Stimulated activated CD8-positive, alpha-beta memory T cell treated with anti-CD3 and anti-CD28 coated beads, Interleukin-4, amount 100 ng/mL, for 4 hours (primary cell): ENCODE data around the gene ZNF202.
"Not testable (repeated sequence)": the region's sequence is repeated elsewhere in the genome, so short reads cannot be mapped to it uniquely, and the experiment has no call there.

Experiments used
- DNase-seq, 2 donors: peaks; one replicate each; pipeline ENCODE4 v3.0.0-alpha.2; 2020; ENCODE audit warnings: low read depth in 2 of 2, low spot score in 1 of 2

The ZNF202 gene

DNA sequence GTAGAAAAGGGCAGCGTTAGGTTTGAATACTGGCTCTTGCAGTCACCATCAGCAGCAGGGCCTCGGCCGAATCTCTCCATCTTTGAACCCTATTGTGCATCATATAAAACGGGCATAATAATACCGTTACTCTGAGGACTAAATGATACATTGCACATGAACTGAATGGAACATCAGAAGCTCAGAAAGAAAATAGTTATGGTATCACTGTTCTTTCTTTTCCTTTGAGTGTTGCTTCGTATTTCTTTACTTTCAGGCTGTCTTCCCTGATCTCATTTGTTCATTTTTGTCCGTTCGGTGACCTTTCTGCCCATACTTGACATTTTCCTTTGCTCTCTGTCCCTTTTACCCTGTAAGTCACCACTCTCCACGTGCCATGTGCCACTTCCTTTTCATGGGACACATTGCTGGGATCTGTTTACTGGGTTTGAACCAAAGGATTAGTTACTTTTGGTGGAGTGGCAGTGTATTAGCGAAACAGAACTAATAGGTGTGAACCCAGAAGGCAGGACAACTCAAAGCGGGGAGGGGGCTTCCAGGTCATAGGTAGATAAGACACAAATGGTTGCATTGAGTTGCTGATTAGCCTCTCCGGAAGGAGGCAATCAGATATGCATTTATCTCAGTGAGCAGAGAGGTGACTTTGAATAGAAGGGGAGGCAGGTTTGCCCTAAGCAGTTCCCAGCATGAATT, 717 bp upstream of the ZNF202 start:
- DNase-seq = no peak

DNA sequence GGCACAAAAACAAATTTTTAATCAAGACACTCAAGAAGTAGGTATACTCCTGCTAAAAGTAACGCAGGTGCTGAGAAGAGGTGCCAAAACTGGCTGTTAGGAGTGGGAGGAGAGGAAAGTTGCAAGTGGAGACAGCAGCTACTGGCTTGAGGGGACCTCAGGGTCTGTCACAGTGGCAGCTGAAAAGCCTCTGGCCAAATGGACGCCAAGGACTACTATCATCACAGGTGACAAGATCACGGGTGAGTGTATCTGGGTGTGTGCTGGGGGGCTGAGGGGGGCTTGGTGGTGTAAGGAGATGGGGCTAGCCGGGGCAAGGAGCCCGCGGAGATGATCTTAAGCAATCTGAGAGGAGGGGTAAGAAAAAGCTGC, 687 bp downstream of the ZNF202 start:
- DNase-seq = no peak

DNA sequence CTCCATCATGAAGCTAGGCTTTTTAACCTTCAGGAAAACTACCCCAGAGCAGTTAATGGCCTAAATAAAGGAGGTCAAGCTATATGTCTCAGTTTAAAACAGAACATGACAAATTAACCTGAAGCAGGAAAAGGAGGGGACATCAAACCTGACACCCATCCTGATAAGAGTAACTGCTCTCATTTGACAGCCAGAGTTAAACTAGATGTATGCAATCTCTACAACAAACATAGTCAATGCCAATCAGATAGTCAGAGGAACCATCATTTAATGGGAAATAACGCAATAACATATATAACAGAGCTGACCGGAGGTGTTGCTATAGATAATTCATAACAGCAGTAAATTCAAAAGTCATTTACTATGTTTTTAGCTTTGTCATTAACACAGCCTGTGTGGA, 3.1 kb downstream of the ZNF202 start:
- no peak for DNase-seq

DNA sequence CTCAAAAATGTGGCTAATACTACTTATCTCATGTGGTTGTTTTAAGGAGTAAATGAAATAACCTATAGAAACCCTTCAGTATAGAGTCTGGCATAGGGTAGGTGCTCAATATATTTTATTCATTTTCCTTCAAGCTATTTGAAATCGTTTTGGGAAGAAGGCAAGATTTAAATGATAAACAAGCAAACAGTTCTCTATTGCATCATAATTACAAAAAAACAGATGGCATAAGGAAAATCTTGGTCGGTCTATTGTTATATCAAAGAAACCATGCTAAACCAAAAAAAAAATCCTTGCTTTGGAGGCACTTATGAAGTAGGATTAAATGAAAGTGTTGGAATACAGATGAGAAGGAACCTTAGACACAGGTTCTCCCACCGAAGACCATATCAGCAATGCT, 4.7 kb downstream of the ZNF202 start:
- DNase-seq = no peak

DNA sequence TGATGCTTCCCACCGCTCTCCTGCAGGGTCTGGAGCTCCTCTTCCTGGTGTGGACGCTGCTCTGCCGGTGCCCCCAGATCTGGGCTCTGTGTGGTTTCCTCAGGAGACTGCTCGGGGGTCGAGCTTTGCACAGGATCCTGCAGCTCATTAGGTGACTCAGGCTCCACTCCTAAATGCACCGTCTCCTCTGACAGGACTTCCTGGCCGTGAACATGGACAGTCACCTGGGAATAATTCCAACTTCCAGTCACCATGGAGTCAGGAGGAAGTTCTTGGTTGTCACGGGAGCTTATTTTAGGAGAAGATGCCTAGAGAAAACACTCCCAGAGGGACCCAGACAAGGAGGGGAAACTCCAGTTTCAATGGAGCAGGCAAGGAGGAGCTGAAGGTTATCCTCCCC, 11.9 kb downstream of the ZNF202 start:
- DNase-seq = no peak

DNA sequence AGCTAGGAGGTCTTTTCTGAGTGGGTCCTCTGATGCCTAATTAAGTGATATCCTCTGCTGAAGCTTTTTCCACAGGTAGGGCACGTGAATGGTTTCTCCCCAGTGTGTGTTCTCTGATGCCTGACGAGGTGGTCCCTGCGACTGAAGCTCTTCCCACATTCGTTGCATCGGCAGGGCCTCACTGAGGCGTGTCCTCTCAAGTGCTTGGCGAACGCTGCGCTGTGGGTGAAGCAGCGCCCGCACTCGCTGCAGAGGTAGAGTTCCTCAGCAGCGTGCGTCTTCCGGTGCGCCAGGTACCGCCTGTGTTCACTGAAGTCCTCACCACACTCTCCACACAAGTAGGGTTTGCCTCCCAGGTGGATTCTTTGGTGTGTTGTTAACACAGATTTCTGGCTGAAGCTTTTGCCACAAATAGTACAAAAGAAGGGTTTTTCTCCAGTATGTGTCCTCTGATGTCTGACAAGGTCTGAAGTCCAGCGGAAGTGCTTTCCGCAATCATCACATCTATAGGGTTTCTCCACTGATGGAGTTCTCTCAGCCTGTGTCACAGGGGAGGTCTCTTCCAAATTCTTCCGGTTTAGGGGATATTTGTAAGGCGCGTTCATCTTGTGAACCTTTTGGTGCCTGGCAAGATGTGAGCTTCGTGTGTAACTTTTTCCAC, 15.3 kb downstream of the ZNF202 start:
- DNase-seq = no peak

DNA sequence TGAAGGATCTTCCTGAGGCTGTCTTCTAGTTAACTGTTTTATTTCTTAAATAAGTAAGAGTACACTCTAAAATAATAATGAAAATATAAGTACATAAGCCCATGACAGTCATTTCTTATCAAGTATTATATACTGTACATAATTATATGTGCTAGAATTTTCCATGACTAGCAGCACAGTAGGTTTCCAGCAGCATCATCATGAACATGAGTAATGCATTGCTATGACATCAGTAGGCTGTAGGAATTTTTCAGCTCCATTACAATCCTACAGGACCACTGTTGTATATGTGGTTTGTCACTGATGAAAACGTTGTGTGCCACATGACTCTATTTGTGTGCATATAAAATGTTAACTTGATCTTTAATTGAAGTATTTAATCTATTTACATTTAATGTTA, 22.0 kb downstream of the ZNF202 start:
- DNase-seq = no peak

DNA sequence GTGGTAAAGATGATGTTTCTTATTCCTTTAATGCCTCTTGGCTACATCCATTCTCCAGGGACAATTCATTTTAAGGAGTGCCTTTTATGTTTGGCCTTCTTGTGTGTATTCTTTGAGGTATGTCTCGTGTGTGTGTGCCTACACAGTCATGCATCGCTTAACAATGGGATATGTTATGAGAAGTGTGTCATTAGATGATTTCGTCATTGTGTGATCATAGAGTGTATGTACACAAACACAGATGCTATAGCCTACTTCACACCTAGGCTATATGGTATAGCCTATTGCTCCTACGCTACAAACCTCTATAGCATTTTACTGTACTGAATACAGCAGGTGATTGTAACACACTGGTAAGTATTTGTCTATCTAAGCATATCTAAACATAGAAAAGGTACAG, 23.0 kb downstream of the ZNF202 start:
- DNase-seq = no peak

DNA sequence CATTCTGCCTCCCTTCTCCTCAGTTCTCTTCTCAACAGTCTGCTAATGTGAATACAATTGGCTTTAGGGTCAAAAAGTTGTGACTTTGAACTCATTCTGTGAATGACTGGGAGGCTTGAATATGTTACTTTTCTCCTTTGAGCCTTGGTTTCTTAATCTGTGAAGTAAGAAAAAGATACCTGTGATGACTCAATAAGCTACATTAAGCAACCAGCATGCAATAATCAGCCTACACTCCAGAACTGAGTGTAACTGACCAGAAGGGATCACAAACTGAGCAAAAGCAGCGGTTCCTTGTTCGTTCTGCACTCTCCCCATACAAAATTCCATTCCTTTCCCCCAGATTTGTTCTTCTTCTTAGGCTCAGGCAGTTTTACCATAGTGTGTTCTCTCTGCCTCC, 23.4 kb downstream of the ZNF202 start:
- no peak for DNase-seq

DNA sequence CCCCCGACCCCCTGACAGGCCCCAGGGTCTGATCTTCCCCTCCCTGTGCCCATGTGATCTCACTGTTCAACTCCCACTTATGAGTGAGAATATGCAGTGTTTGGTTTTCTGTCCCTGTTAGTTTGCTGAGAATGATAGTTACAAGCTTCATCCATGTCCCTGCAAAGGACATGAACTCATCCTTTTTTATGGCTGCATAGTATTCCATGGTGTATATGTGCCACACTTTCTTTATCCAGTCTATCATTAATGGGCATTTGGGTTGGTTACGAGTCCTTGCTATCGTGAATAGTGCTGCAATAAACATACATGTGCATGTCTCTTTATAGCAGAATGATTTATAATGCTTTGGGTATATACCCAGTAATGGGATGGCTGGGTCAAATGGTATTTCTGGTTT, 28.8 kb downstream of the ZNF202 start:
- not testable (repeated sequence) for DNase-seq

DNA sequence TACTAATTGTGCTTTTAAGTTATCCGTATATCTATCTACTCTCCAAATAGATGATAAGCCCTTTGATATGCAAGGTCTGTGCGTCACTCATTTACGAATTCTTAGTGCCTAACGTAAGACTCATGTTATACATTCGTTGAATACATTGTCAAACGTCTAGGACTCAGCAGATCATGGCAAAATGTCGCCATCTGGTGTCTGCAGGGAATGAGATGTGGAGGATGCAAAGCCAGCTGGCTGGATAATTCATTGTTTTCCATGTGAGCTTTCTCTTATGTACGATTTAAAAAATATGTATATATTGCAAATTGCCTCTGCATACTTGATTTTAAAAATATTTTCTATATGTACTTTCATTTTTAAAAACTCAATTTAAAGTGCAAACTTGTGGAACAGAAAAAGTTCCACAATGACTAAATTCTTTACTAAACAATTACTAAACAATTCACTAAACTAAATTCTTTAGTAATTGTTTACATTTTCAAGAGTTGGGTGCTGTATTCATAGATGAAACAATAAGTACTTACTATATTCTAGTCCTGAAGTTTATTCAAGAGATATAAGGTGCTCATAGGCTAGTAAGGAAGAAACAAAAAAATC, 33.8 kb downstream of the ZNF202 start:
- DNase-seq = peak in 1 of 2 donors; percentile 2

DNA sequence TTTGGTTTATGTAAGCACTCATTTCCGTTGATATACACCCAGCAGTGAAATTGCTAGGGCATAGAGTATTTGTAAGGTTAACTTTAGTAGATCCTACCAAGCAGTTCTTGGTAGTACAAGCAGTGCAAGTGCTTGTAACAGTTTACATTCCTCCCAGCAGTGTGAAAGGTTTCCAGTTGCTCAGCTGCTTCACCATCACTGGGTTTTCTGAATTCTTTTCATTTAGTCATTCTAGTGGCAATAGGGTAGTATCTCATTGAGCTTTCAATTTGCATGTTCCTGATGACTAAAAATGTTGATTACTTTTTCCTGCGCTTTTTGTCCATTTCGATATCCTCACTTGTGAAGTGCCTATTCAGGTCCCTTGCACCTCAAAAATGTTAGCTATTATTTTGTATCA, 34.3 kb downstream of the ZNF202 start:
- no peak for DNase-seq

DNA sequence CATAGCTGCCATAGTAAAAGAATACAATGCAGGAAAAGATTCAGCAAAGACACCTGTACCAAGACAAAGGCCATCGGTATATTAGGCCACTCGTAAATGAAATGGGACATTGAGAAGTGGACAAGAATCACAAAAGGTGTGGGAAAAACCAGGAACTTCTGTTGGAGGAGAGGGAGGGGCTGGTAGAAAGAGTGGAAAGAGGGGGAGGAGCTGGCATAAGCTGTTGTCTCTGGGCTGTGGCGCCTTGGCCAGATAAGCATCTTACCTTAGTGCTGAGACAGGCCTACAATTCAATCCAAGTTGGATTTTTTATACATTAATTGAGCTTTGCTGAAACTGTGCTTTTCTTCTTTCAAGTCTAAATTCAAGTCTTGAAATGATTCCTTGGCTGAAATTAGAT, 37.1 kb downstream of the ZNF202 start:
- no peak for DNase-seq

DNA sequence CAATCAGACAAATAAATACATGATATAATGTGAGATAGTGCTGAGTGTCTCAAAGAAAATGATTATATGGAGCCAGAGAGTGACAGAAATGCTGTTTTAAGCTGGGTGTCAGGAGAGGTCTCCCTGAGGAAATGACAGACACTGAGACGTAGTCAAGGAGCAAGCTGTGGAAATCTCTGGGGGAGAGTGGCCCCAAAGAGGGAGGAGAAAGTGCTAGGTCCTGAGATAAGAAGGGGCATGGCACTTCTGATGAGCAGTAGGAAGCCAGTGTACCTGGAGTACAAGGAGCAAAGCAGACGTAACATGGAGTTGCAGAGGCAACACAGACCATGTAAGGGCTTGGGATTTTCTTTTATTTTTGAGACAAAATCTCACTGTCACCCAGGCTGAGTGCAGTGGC, 38.8 kb downstream of the ZNF202 start:
- no peak for DNase-seq

DNA sequence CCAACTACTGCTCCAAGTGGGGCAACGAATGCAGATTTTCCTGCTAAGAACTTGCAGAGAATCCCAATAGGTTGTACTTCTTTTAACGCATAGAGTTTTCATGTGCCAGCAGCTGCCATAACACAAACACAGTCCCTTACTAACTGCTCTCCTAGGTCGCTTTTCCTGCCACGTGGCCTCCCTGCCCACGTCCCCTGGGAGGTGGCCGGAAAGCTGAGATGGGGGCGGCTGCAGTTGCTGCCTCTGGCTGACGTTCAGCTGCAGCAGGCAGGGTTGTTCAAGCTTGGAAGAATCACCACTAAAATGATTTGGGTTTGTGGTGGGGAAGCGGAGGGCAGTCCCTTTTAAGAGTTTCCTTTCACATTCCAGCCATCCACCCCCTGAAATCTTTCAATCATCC, 39.3 kb downstream of the ZNF202 start:
- no peak for DNase-seq

DNA sequence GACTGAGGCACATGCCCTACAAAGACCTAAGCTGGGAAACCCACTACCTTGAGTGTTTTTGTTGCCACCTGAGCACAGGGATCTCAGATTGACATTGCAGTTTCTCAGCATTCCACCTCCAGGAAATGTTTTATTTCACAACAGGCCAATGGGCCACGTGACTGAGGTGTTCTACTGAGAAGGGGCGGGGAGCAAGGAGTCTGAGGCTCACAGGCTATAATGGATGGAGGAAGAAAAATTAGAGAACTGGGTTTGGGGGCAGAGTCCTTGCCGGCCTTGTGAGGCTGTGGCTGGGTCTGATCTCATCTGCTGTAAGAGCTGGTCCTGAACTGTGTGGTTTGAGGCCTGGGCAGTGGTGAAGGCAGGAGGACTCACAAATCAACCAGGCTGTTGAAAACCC, 40.7 kb downstream of the ZNF202 start:
- DNase-seq = no peak

DNA sequence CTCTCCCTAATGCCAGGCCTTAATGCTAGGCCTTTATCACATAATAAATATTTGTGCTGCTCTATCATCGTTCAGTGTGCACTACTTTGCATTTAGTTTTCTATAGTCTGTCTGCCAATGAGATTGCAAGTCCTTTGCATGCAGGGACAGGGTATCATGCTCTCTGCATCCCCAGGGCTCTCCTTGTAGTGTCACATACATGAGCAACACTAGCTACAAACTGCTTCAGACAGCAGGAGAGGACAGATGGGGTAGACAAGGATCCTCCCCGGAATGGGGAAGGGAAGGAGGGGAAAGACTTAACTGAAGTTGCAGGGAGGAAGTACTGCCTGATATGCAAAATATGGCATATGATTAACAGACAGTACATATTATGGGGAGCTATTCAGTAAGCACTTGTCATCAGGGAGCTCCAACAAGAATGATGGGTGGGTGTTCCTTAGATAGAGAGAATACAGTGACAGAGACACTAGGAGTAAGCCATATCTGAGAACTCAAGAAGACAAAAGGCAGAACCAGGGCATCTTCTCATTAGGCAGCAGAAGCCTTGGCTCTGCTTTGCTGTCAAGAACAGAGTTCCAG, 42.8 kb downstream of the ZNF202 start:
- no peak for DNase-seq

DNA sequence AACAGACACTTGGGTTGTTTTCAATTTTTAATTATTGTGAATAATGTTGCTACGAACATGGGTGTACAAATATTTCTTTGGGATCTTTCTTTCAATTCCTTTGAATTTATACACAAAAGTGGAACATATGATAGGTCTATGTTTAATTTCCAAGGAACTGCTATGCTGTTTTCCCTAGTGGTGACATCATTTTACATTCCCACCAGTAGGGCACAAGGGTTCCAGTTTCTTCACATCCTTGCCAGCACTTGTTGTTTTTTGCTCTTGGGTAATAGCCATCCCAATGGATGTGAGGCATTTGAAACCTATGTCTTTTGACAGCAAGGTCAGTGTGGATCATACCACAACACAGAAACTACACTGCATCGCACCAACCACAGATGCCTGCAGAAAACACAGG, 45.3 kb downstream of the ZNF202 start:
- DNase-seq = no peak

DNA sequence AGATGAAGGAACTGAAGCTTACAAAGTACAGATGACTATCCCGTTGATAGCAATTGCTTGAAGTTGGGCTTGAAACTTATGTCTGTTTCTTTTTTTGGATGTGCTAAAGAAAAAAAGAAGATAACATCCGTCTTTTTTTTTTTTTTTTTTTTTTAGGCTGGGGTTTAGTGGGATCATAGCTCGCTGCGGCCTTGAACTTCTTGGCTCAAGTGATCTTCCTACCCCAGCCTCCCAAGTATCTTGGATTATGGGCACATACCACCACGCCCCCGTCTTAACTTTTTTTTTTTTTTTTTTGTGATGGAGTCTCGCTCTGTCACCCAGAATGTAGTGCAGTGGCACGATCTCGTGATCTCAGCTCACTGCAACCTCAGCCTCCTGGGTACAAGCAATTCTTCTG, 46.2 kb downstream of the ZNF202 start:
- DNase-seq = no peak

DNA sequence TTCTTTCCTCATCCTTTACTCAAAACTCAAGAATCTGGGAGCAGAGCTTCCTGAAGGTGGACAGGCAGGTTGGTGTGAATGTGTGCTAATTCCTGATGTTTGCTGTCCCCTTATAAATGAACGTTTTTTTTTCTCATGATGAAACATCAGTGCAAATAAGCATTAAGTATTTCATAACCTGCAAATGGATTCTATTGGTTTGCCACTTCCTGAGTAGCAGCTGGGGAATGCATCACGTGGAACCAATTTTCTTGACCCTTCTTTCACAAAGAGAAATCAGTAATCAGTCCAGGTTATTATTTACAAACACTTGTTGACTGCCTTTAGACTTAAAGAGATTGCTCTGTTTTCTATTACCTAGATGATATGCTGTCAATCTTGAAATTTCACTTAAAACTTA, 46.9 kb downstream of the ZNF202 start:
- no peak for DNase-seq

DNA sequence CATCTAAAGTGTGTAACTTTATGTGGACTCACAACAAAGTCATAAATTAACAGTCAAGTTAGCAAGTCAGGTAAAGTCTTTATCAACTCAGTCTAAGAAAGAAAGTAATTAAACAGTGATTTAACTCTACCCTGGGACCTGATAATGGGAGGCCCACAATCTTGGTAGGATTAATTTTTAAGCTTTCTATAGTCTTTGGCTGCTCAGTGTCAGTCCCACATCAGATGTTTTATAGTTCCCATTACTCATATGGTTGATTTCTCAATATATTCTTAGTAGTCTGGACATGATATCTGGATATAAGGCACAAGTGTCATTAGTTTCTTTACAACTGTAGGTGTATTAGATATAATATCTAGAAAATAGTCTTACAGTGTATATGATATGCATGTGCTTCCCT, 48.5 kb downstream of the ZNF202 start:
- DNase-seq = no peak

DNA sequence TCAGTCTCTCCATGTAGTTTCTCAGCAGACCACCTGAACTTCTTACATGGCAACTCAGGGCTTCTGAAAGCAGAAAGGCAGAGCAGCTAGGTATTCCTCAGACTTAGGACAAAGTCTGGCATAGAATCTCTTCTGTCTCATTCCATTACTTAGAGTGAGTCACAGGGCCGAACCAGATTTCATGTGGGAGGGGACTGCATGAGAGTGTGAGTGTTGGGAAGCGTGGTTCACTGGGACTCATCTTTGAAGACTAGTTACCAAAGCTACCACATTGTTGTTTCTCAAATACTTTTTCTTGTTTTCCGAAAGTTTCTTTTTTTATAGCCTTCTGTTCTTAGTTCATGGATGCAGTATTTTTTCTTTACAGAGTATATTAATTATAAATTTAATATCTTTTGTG, 51.0 kb downstream of the ZNF202 start:
- DNase-seq = no peak

DNA sequence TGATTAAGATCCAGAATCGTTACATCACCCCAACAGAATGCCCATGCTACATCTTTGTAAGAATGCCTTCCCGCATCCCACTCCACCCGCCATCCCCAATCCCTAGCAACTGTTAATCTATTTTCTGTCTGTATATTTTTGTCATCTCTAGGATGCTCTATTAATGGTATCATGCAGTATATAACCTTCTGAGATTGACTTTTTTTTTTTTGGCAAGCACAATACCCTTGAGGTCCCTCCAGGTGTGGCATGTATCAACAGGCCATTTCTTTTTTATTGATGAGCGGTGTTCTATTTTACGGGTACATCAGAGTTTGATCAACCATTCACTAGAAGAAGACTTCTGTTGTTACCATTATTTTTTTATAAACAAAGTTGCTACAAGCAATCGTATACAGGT, 56.9 kb downstream of the ZNF202 start:
- no peak for DNase-seq
